K562 treated with DMSO at 1 percent for 4 hours (cell line): ENCODE results near the gene SEC22A. TPM values are rescaled to one million over a fixed set of nuclear protein-coding genes. Genes with fewer than 3 reads are reported as not detected.

ENCODE experiments used
- total RNA-seq: library from RNA; unstranded; fragments of 300-600 nt; gene quantifications from 2 replicates; pipeline ENCODE4 v1.2.3, GENCODE V29; 2022; ENCODE audit not compliant: insufficient read depth

The SEC22A gene
- total RNA-seq, result 7.6 and 8.2 TPM in 2 replicates

GRCh38 chr3:123201557-123202427, at the start of gene SEC22A:
Gene SEC22A (plus strand): TSS chr3:123201943. CDS start chr3:123209218, 7,275 bp downstream.

Other genes with a start within 250 kb of the SEC22A start
- gene SEMA5B, start 174.2 kb upstream of the SEC22A start, total RNA-seq, result not detected in 2 replicates
- 23.0 and 30.4 TPM in 2 replicates for gene PDIA5, start 134.9 kb upstream of the SEC22A start, total RNA-seq
- gene ADCY5, start 247.1 kb downstream of the SEC22A start, total RNA-seq, result 0.19 TPM in 1 of 2 replicates, not detected in the other